PC-3 (cell line): ENCODE measurements around the gene SLC35E2B. TPM values are rescaled to one million over a fixed set of nuclear protein-coding genes. Genes with fewer than 3 reads are reported as not detected.
"Not testable (repeated sequence)": the region's sequence is repeated elsewhere in the genome, so short reads cannot be mapped to it uniquely, and the experiment has no call there.

Experiments
- ATAC-seq: fragments of 200-7000 bp; cut with Tn5 transposase; 2 replicates; pipeline ENCODE4 v1.9.1; 2020; ENCODE audit warnings: mild to moderate bottlenecking, moderate library complexity
- BruUV-seq: library from RNA; stranded (reverse); fragments of 400-500 nt; replicated peaks from 2 replicates; lab custom pipeline; 2021; lab: Mats Ljungman, UMichigan
- CTCF ChIA-PET: fragments of 300-600 bp; sonication (Branson Sonifier 250); formaldehyde crosslinking; loops from one replicate; lab custom pipeline; 2022; ENCODE audit warnings: antibody characterized with exemption; lab: Charles Lee
- POLR2A ChIA-PET: fragments of 300-600 bp; sonication (Branson Sonifier 250); formaldehyde crosslinking; loops from one replicate; lab custom pipeline; 2022; ENCODE audit warnings: antibody characterized with exemption; ENCODE audit not compliant: unreplicated experiment; lab: Charles Lee
- DNase-seq: peaks from one replicate; pipeline ENCODE4 v3.0.0-alpha.2; 2015
- H2AFZ ChIP-seq: fragments of 300-600 bp; sonication (generic); 2 replicates; pipeline ENCODE4 v1.6.0; 2016; ENCODE audit warnings: antibody characterized with exemption, low read length
- H3F3A ChIP-seq: fragments of 300-600 bp; sonication (generic); one replicate; pipeline ENCODE4 v1.6.0; 2017; ENCODE audit warnings: antibody characterized with exemption, low read length, control low read depth, mild to moderate bottlenecking; ENCODE audit not compliant: unreplicated experiment
- H3K27ac ChIP-seq: fragments of 300-600 bp; sonication (generic); 2 replicates; pipeline ENCODE4 v1.5.1; 2016; ENCODE audit warnings: mild to moderate bottlenecking, low read length
- H3K27me3 ChIP-seq: fragments of 300-600 bp; sonication (generic); 2 replicates; pipeline ENCODE4 v1.6.1; 2016; ENCODE audit warnings: low read length, mixed read lengths
- H3K36me3 ChIP-seq: fragments of 300-600 bp; sonication (generic); 2 replicates; pipeline ENCODE4 v1.6.1; 2016; ENCODE audit warnings: low read depth, mixed run types, low read length, mixed read lengths
- H3K4me1 ChIP-seq: fragments of 300-600 bp; sonication (generic); 2 replicates; pipeline ENCODE4 v1.5.1; 2016; ENCODE audit warnings: low read length; ENCODE audit not compliant: insufficient read depth
- H3K4me2 ChIP-seq: fragments of 300-600 bp; sonication (generic); 2 replicates; pipeline ENCODE4 v1.6.0; 2016; ENCODE audit warnings: low read length
- H3K4me3 ChIP-seq: fragments of 300-600 bp; sonication (generic); 2 replicates; pipeline ENCODE4 v1.5.1; 2016; ENCODE audit warnings: mild to moderate bottlenecking, low read length, mixed read lengths
- H3K79me2 ChIP-seq: fragments of 300-600 bp; sonication (generic); 2 replicates; pipeline ENCODE4 v1.6.1; 2017; ENCODE audit warnings: low read length, mixed read lengths
- H3K9ac ChIP-seq: fragments of 300-600 bp; sonication (generic); 2 replicates; pipeline ENCODE4 v1.6.0; 2016; ENCODE audit warnings: mild to moderate bottlenecking, low read length
- H3K9me2 ChIP-seq: fragments of 300-600 bp; sonication (generic); replicated peaks from 2 replicates; pipeline ENCODE4 v1.6.1; 2016; ENCODE audit warnings: mixed run types, low read length, mixed read lengths
- H3K9me3 ChIP-seq: fragments of 300-600 bp; sonication (generic); 2 replicates; pipeline ENCODE4 v1.6.1; 2016; ENCODE audit warnings: low read length, mixed read lengths
- H4K20me1 ChIP-seq: fragments of 300-600 bp; sonication (generic); 2 replicates; pipeline ENCODE4 v1.6.1; 2016; ENCODE audit warnings: low read length, mixed read lengths
- EZH2 ChIP-seq: fragments of 300-600 bp; sonication (generic); IDR thresholded peaks from one replicate; pipeline ENCODE4 v1.6.1; 2017; ENCODE audit warnings: antibody characterized with exemption, mild to moderate bottlenecking, low read length; ENCODE audit not compliant: unreplicated experiment
- EZH2phosphoT487 ChIP-seq: fragments of 300-600 bp; sonication (generic); IDR thresholded peaks from 2 replicates; pipeline ENCODE4 v1.6.1; 2018; ENCODE audit warnings: mild to moderate bottlenecking, antibody characterized with exemption, low read length, borderline replicate concordance
- intact Hi-C: fragments of 100-400 bp; cut with micrococcal nuclease; formaldehyde crosslinking; loops from 2 replicates; pipeline ENCODE4 v1.9.0; 2023
- total RNA-seq: library from RNA; depleted of rRNA; stranded (reverse); fragments of >200 nt; gene quantifications from 2 replicates; pipeline ENCODE4 v1.2.3, GENCODE V29; 2014
- TF ChIP-seq, protein P1 (sequence below): fragments of 300-600 bp; sonication (generic); conservative IDR thresholded peaks from 2 replicates; pipeline ENCODE4 v1.5.1; 2017; ENCODE audit warnings: antibody characterized with exemption, low read depth, mild to moderate bottlenecking, low read length

Gene SLC35E2B
- total RNA-seq, 1 experiment from 2014 or later: 38.1 TPM

DNA sequence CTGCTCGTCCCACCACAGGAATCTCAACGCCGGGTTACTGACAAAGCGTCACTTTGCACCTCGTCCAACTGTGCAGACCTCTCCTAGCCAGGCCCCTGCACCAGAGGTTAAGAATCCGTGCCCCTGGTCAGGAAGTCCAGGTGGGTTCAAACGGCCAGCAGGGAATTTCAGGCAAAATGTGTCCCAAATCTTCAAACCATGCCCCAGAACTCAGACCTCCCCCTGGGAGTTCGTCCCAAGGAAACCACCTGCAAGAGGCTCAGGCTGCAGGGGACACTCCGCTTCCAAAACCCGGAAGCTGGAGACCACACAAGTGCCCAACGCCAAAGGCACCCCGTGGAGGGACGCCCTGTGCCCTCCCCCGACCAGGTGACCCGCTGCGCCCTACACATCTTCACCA, 1.2 kb downstream of the SLC35E2B start:
- H3K9ac ChIP-seq, H4K20me1 ChIP-seq, DNase-seq, H3K9me3 ChIP-seq, H3K9me2 ChIP-seq, H2AFZ ChIP-seq, intact Hi-C loops, H3K27ac ChIP-seq, H3K27me3 ChIP-seq, BruUV-seq, H3K36me3 ChIP-seq, H3K4me1 ChIP-seq, POLR2A ChIA-PET, ATAC-seq, H3F3A ChIP-seq, CTCF ChIA-PET: not testable (repeated sequence)
- peak overlapping the region; percentile 53; the same call in 1 of the 2 replicates for H3K4me3 ChIP-seq
- peak overlapping the region; percentile 63; the same call in 1 of the 2 replicates for H3K4me2 ChIP-seq
- peaks cover 13% of the 10 kb centered on the region for H3K79me2 ChIP-seq

DNA sequence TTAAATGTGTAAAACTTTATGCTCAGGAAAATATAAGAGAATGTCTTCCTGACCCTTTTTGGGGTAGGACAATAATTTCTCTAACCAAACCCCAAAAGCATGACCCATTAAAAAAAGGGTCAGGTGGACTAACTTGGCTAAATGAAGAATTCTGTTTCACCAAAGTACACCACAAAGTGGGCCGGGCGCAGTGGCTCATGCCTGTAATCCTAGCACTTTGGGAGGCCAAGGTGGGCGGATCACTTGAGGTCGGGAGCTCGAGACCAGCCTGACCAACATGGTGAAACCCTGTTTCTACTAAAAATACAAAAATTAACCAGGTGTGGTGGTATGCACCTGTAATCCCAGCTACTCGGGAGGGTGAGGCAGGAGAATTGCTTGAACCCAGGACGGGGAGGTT, 3.1 kb downstream of the SLC35E2B start:
- H3F3A ChIP-seq, H3K4me1 ChIP-seq, H3K9me2 ChIP-seq, DNase-seq, H3K9ac ChIP-seq, H3K27ac ChIP-seq, H3K36me3 ChIP-seq, BruUV-seq, H4K20me1 ChIP-seq, H3K4me3 ChIP-seq, CTCF ChIA-PET, ATAC-seq, H3K9me3 ChIP-seq, H3K27me3 ChIP-seq, POLR2A ChIA-PET, H2AFZ ChIP-seq, H3K4me2 ChIP-seq: not testable (repeated sequence)
- intact Hi-C loops: loop anchor here (10.0 kb wide), 1 partner anchor 215 kb away; no protein-coding TSS in a partner anchor
- peaks cover 23% of the 10 kb centered on the region for H3K79me2 ChIP-seq

DNA sequence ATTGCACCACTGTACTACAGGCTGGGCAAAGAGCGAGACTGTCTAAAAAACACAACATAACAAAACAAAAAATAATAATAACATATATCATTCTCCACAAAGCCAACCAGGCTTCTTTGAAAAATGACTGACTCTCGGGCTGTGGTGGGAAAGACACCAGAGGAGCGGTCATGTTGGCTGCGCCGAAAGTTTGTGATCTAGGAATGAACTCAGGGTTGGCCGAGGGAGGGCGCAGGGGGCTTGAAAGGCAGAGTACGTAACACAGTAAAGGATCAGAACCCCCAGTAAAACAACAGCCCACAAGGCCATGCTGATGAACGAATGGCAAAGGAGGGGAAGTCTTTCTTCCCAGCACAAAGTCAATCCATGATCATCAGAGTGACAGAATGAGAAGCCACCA, 4.7 kb downstream of the SLC35E2B start:
- CTCF ChIA-PET: no interaction called here
- peaks cover 37% of the 10 kb centered on the region for H3K79me2 ChIP-seq

More for the DNA sequence above, 4.7 kb downstream of the SLC35E2B start:
- Histone ChIP-seq H3F3A (no peaks in the 10 kb centered on the region), H3K27ac (no peak overlapping the region), H3K4me2 (no peak overlapping the region), H3K9ac (no peak overlapping the region), H3K36me3 (peaks cover 3% of the 10 kb centered on the region; the same call in 1 of the 2 replicates), H4K20me1 (no peaks in the 10 kb centered on the region), H3K27me3 (no peaks in the 10 kb centered on the region), H3K4me1 (peaks cover 8% of the 10 kb centered on the region), H2AFZ (no peak overlapping the region), H3K9me3 (no peaks in the 10 kb centered on the region), H3K9me2 (no peaks in the 10 kb centered on the region), H3K4me3 (no peak overlapping the region)
- ATAC-seq (no peak), DNase-seq (no peak)
- intact Hi-C loops: loop anchor here (10.0 kb wide), 1 partner anchor 217 kb away; no protein-coding TSS in a partner anchor
- no TSS peak for BruUV-seq
- TF ChIP-seq EZH2 (no peak), EZH2phosphoT487 (no peak)
- TF ChIP-seq, protein P1, sequence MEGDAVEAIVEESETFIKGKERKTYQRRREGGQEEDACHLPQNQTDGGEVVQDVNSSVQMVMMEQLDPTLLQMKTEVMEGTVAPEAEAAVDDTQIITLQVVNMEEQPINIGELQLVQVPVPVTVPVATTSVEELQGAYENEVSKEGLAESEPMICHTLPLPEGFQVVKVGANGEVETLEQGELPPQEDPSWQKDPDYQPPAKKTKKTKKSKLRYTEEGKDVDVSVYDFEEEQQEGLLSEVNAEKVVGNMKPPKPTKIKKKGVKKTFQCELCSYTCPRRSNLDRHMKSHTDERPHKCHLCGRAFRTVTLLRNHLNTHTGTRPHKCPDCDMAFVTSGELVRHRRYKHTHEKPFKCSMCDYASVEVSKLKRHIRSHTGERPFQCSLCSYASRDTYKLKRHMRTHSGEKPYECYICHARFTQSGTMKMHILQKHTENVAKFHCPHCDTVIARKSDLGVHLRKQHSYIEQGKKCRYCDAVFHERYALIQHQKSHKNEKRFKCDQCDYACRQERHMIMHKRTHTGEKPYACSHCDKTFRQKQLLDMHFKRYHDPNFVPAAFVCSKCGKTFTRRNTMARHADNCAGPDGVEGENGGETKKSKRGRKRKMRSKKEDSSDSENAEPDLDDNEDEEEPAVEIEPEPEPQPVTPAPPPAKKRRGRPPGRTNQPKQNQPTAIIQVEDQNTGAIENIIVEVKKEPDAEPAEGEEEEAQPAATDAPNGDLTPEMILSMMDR: no peak
- POLR2A ChIA-PET: no interaction called here
